Nephron progenitor cell (in vitro differentiated cells): ENCODE data around the gene PPP2R5A.
"Not testable (repeated sequence)": the region's sequence is repeated elsewhere in the genome, so short reads cannot be mapped to it uniquely, and the experiment has no call there.

Experiments used
- DNase-seq: peaks from one replicate; pipeline ENCODE4 v3.0.0; 2021
- H3K27ac Mint-ChIP-seq: 2 replicates; pipeline ENCODE4 v1.8.0; 2021; ENCODE audit warnings: mild to moderate bottlenecking, moderate library complexity, mixed read lengths
- H3K27me3 Mint-ChIP-seq: 2 replicates; pipeline ENCODE4 v1.8.0; 2021; ENCODE audit warnings: mild to moderate bottlenecking, low read depth, mixed read lengths; ENCODE audit not compliant: poor library complexity
- H3K36me3 Mint-ChIP-seq: 2 replicates; pipeline ENCODE4 v1.8.0; 2021; ENCODE audit warnings: low read depth, mixed read lengths
- H3K4me1 Mint-ChIP-seq: 2 replicates; pipeline ENCODE4 v1.8.0; 2021; ENCODE audit warnings: mixed read lengths
- H3K4me3 Mint-ChIP-seq: 2 replicates; pipeline ENCODE4 v1.8.0; 2021; ENCODE audit warnings: mild to moderate bottlenecking, moderate library complexity, mixed read lengths
- H3K9me3 Mint-ChIP-seq: 2 replicates; pipeline ENCODE4 v1.8.0; 2021; ENCODE audit warnings: mild to moderate bottlenecking, moderate library complexity, mixed read lengths
- CTCF ChIP-seq: fragments of 200-600 bp; sonication (generic); IDR thresholded peaks from 2 replicates; pipeline ENCODE4 v1.5.0; 2021; ENCODE audit warnings: antibody characterized with exemption

PPP2R5A gene

GRCh38 chr1:212315907-212316306 lies 30.7 kb downstream of the PPP2R5A start:
- no peak for DNase-seq
- Mint-ChIP-seq H3K27ac (peak overlapping the region; percentile 26), H3K9me3 (peaks cover 9% of the 10 kb centered on the region), H3K4me1 (peaks cover 4% of the 10 kb centered on the region), H3K36me3 (peaks cover 14% of the 10 kb centered on the region), H3K27me3 (peaks cover under 1% of the 10 kb centered on the region), H3K4me3 (no peak overlapping the region)
- no peak for TF ChIP-seq CTCF

GRCh38 chr1:212317916-212318315 lies 32.7 kb downstream of the PPP2R5A start:
- H3K27ac Mint-ChIP-seq: no peak overlapping the region
- no peak for DNase-seq
- peaks cover 20% of the 10 kb centered on the region for H3K36me3 Mint-ChIP-seq
- peaks cover 4% of the 10 kb centered on the region for H3K4me1 Mint-ChIP-seq
- H3K27me3 Mint-ChIP-seq: no peaks in the 10 kb centered on the region
- peaks cover 20% of the 10 kb centered on the region for H3K9me3 Mint-ChIP-seq
- H3K4me3 Mint-ChIP-seq: no peak overlapping the region
- no peak for TF ChIP-seq CTCF

GRCh38 chr1:212321031-212321430 lies 35.8 kb downstream of the PPP2R5A start:
- H3K9me3 Mint-ChIP-seq: peaks cover 26% of the 10 kb centered on the region

GRCh38 chr1:212323066-212323465 lies 37.9 kb downstream of the PPP2R5A start:
- Mint-ChIP-seq H3K27me3 (no peaks in the 10 kb centered on the region), H3K4me1 (no peaks in the 10 kb centered on the region)

More at GRCh38 chr1:212321031-212321430, 35.8 kb downstream of the PPP2R5A start:
- not testable (repeated sequence) for H3K4me3 Mint-ChIP-seq, DNase-seq, H3K27me3 Mint-ChIP-seq, H3K27ac Mint-ChIP-seq, H3K4me1 Mint-ChIP-seq
- peaks cover 32% of the 10 kb centered on the region for H3K36me3 Mint-ChIP-seq

GRCh38 chr1:212326541-212326940 lies 41.3 kb downstream of the PPP2R5A start:
- H3K4me3 Mint-ChIP-seq: no peak overlapping the region
- peaks cover 37% of the 10 kb centered on the region for H3K36me3 Mint-ChIP-seq
- TF ChIP-seq CTCF: no peak
- no peak for DNase-seq
- H3K27me3 Mint-ChIP-seq: no peaks in the 10 kb centered on the region
- peaks cover 14% of the 10 kb centered on the region for H3K9me3 Mint-ChIP-seq
- H3K27ac Mint-ChIP-seq: no peak overlapping the region
- no peaks in the 10 kb centered on the region for H3K4me1 Mint-ChIP-seq

More at GRCh38 chr1:212323066-212323465, 37.9 kb downstream of the PPP2R5A start:
- H3K27ac Mint-ChIP-seq: no peak overlapping the region
- no peak for DNase-seq
- TF ChIP-seq CTCF: no peak
- H3K9me3 Mint-ChIP-seq: peaks cover 26% of the 10 kb centered on the region
- no peak overlapping the region for H3K4me3 Mint-ChIP-seq
- H3K36me3 Mint-ChIP-seq: peaks cover 29% of the 10 kb centered on the region

GRCh38 chr1:212328248-212328647 lies 43.0 kb downstream of the PPP2R5A start:
- H3K27ac Mint-ChIP-seq: no peak overlapping the region
- DNase-seq: no peak
- no peak for TF ChIP-seq CTCF
- no peak overlapping the region for H3K4me3 Mint-ChIP-seq
- peaks cover 39% of the 10 kb centered on the region for H3K36me3 Mint-ChIP-seq
- H3K27me3 Mint-ChIP-seq: no peaks in the 10 kb centered on the region
- H3K9me3 Mint-ChIP-seq: peaks cover 3% of the 10 kb centered on the region
- H3K4me1 Mint-ChIP-seq: no peaks in the 10 kb centered on the region
